BE2C (cell line): ENCODE measurements around the gene MAP3K19.

Experiments used
- DNase-seq: peaks from one replicate; pipeline ENCODE4 v3.0.0-alpha.2; 2020
- H3K27me3 ChIP-seq: fragments of 250-450 bp; sonication (Bioruptor Pico); 2 replicates; pipeline ENCODE4 v1.5.1; 2020; ENCODE audit warnings: mild to moderate bottlenecking
- H3K36me3 ChIP-seq: fragments of 250-450 bp; sonication (Bioruptor Pico); 2 replicates; pipeline ENCODE4 v1.5.1; 2020; ENCODE audit warnings: mild to moderate bottlenecking
- H3K4me1 ChIP-seq: fragments of 250-450 bp; sonication (Bioruptor Pico); 2 replicates; pipeline ENCODE4 v1.5.1; 2020
- H3K4me3 ChIP-seq: 2 replicates; pipeline ENCODE4 v1.5.1; 2011; ENCODE audit warnings: low read depth, low read length
- H3K9me3 ChIP-seq: fragments of 250-450 bp; sonication (Bioruptor Pico); 2 replicates; pipeline ENCODE4 v1.5.1; 2020
- CTCF ChIP-seq: IDR thresholded peaks from 2 replicates; pipeline ENCODE4 v1.5.1; 2012; ENCODE audit warnings: mild to moderate bottlenecking, low read depth, low read length

MAP3K19 gene

DNA sequence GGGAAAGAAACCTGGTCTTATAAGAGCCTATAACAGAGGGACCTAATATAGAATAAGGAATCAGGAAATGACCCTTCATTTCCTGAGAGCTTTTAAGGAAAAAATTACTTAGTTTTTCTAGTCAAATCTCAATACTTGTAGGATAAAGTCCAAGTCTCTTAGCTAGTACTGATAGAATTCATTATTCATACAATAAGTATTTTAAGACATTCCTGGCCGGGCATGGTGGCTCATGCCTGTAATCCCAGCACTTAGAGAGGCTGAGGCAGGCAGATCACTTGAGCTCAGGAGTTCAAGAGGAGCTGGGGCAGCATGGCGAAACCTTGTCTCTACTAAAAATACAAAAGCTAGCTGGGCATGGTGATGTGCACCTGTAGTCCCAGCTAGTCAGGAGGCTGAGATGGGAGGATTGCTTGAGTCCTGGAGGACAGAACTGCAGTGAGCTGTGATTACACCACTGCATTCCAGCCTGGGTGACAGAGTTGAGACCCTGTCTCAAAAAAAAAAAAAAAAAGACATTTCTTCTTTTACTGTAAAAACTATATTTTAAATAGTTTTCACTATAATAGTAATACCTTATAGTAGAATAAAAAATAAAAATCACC is 8.0 kb upstream of the MAP3K19 start:
- DNase-seq: no peak
- H3K4me3 ChIP-seq: no peak overlapping the region
- H3K9me3 ChIP-seq: no peaks in the 10 kb centered on the region
- no peak for TF ChIP-seq CTCF
- H3K27me3 ChIP-seq: no peaks in the 10 kb centered on the region
- no peaks in the 10 kb centered on the region for H3K36me3 ChIP-seq
- no peaks in the 10 kb centered on the region for H3K4me1 ChIP-seq

DNA sequence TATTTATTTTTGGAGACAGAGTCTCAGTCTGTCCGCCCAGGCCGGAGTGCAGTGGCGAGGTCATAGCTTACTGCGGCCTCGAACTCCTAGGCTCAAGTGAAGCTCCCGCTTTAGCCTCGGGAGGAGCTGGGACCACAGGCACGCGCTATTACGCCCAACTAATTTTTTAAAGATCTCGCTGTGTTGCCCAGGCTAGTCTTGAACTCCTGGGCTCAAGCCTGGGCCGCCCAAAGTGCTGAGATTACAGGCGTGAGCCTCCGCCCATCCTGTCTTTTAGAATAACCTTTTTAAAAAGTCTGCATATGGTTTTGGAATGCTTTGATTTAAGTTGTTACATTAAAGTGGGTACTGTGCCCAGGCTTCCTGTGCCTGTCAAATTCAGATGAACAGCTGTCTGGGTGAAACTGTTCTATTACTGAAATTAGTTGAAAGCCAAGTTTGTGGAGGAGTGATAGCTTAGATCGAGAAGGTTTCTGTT is 5.8 kb upstream of the MAP3K19 start:
- Histone ChIP-seq H3K27me3 (no peaks in the 10 kb centered on the region), H3K4me3 (peak overlapping the region; percentile 93), H3K9me3 (no peaks in the 10 kb centered on the region), H3K4me1 (no peaks in the 10 kb centered on the region), H3K36me3 (no peaks in the 10 kb centered on the region)
- no peak for TF ChIP-seq CTCF
- DNase-seq: no peak

DNA sequence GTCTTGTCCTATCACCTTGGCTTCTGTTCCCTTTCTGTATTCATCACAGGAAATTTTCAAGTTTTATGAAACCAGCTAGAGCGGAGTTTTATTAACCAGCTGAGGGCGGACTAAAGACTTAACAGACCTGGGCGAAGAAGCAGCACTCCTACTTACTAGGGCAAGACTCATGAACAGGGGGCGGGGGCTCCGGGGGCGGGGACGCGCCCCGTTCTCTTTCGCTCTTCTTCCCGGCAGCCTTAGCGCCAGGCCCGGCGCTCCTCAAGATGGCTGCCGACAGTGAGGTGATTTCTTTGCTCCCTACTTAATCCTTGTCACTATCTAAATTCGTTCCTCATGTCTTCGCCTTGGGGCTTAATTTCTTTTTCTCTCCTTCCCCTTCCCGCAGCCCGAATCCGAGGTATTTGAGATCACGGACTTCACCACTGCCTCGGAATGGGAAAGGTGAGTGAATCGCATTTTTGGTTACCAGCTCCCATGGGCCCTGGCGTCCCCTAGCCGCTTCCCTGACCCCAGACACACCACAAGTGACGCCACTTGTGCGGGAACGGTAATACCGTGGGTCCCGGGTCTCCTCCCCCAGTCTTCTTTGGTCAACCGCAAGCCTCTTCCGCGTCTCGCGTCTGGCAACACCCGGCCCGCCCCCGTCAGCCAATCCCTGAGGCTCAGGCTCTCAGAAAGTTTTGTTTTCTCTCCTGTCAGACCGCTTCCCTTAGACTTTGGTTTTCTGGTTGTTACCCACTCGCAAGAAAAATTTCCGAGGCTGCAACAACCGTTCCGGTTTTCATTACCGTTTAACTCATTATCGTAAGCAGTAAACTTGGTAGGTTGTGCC is 5.0 kb upstream of the MAP3K19 start, which contains the start of gene RAB3GAP1:
TSS of gene RAB3GAP1 (plus strand) at position 251 of the 835 bp plus-strand sequence. CDS start at position 267, 16 bp downstream.
- H3K4me3 ChIP-seq: peak within 1 kb of the TSS; percentile 93
- H3K36me3 ChIP-seq: no peaks in the 10 kb centered on the region
- no peaks in the 10 kb centered on the region for H3K4me1 ChIP-seq
- no peaks in the 10 kb centered on the region for H3K27me3 ChIP-seq
- DNase-seq: peak; percentile 63
- no peaks in the 10 kb centered on the region for H3K9me3 ChIP-seq
- no peak for TF ChIP-seq CTCF

DNA sequence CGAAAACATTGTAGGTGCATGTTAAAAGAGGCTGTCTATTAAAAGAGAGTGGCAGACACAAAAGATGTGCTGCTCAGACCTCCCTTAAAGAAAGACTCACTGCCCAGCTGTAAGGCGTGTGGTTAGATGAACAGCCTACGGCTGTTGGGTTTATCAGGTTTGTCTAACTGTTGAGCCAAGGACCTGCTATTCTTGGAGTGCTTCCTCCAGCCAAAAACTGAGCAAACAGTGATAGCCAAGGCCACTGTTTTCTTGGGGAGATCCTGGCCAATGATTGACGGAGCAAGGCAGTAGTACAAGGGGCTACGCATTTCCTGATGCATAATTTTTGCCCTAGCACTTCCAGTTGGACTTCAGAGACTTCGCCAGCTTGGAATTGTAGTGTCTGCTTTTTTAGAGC is 3.4 kb upstream of the MAP3K19 start:
- no peaks in the 10 kb centered on the region for H3K27me3 ChIP-seq
- no peak for TF ChIP-seq CTCF
- H3K4me3 ChIP-seq: no peak overlapping the region
- H3K36me3 ChIP-seq: no peaks in the 10 kb centered on the region
- no peak for DNase-seq
- H3K4me1 ChIP-seq: no peaks in the 10 kb centered on the region
- no peaks in the 10 kb centered on the region for H3K9me3 ChIP-seq

- H3K27me3 ChIP-seq: no peaks in the 10 kb centered on the region
- no peak overlapping the region for H3K4me3 ChIP-seq
- no peaks in the 10 kb centered on the region for H3K4me1 ChIP-seq
- DNase-seq: no peak
- no peaks in the 10 kb centered on the region for H3K36me3 ChIP-seq
- no peak for TF ChIP-seq CTCF
- H3K9me3 ChIP-seq: no peaks in the 10 kb centered on the region
Observed at GRCh38 chr2:135050132-135050531, 2.9 kb upstream of the MAP3K19 start.

DNA sequence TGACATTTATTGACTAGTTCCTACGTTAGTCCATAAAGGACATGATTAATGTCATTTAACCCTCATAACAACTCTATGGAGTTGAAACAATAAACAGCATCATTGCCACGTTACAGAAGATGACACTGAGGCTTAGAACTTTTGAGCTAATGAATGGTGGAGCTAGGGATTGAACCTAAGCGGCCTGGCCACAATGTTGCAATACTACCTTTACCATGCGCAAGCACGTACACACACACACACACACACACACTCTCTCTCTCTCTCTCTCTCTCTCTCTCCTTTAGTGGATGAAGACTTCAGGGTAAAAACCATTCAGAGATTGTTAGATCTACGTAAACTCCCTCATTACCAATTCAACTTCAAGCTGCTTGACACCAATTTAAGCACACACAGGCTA is 875 bp upstream of the MAP3K19 start:
- Histone ChIP-seq H3K9me3 (no peaks in the 10 kb centered on the region), H3K4me1 (no peaks in the 10 kb centered on the region), H3K36me3 (no peaks in the 10 kb centered on the region), H3K27me3 (no peaks in the 10 kb centered on the region), H3K4me3 (no peak overlapping the region)
- TF ChIP-seq CTCF: no peak
- no peak for DNase-seq
